GM19452 (cell line): ENCODE measurements around the gene SLX4IP.
"Not testable (repeated sequence)": the region's sequence is repeated elsewhere in the genome, so short reads cannot be mapped to it uniquely, and the experiment has no call there.

Experiments
- ATAC-seq: cut with Tn5 transposase; IDR thresholded peaks from one replicate; pipeline ENCODE4 v1.9.1; 2021; ENCODE audit not compliant: unreplicated experiment

SLX4IP gene

GRCh38 chr20:10565922-10566897 lies 131.1 kb downstream of the SLX4IP start:
- ATAC-seq: no peak

- ATAC-seq: no peak
Observed at GRCh38 chr20:10568032-10568431, 132.9 kb downstream of the SLX4IP start.

- no peak for ATAC-seq
Observed at GRCh38 chr20:10571313-10571815, 136.3 kb downstream of the SLX4IP start.

- no peak for ATAC-seq
Observed at GRCh38 chr20:10572853-10573252, 137.7 kb downstream of the SLX4IP start.

- no peak for ATAC-seq
Observed at GRCh38 chr20:10573273-10573950, 138.3 kb downstream of the SLX4IP start.

GRCh38 chr20:10573951-10574339 lies 138.8 kb downstream of the SLX4IP start:
- ATAC-seq: no peak

- ATAC-seq: no peak
Observed at GRCh38 chr20:10576411-10577090, 141.4 kb downstream of the SLX4IP start.

GRCh38 chr20:10577648-10578047 lies 142.5 kb downstream of the SLX4IP start:
- ATAC-seq: no peak

- ATAC-seq: peak; percentile 77
Observed at GRCh38 chr20:10578607-10579006, 143.5 kb downstream of the SLX4IP start.

- ATAC-seq: no peak
Observed at GRCh38 chr20:10579942-10580341, 144.8 kb downstream of the SLX4IP start.

GRCh38 chr20:10580700-10581099 lies 145.6 kb downstream of the SLX4IP start:
- ATAC-seq: no peak

GRCh38 chr20:10581823-10582222 lies 146.7 kb downstream of the SLX4IP start:
- no peak for ATAC-seq

- no peak for ATAC-seq
Observed at GRCh38 chr20:10584371-10584770, 149.3 kb downstream of the SLX4IP start.

- ATAC-seq: no peak
Observed at GRCh38 chr20:10585308-10585707, 150.2 kb downstream of the SLX4IP start.

- no peak for ATAC-seq
Observed at GRCh38 chr20:10586296-10586695, 151.2 kb downstream of the SLX4IP start.

GRCh38 chr20:10590446-10590845 lies 155.3 kb downstream of the SLX4IP start:
- not testable (repeated sequence) for ATAC-seq

GRCh38 chr20:10590950-10591671 lies 156.0 kb downstream of the SLX4IP start:
- no peak for ATAC-seq

GRCh38 chr20:10591946-10592521 lies 156.9 kb downstream of the SLX4IP start:
- no peak for ATAC-seq

- no peak for ATAC-seq
Observed at GRCh38 chr20:10594296-10594868, 159.3 kb downstream of the SLX4IP start.

GRCh38 chr20:10595266-10595665 lies 160.2 kb downstream of the SLX4IP start:
- no peak for ATAC-seq
